GM18868 (cell line): ENCODE data around the gene MOB1A.
A peak's percentile ranks its signal among the peaks of the same experiment; 100 is the strongest.
"Not testable (repeated sequence)": the region's sequence is repeated elsewhere in the genome, so short reads cannot be mapped to it uniquely, and the experiment has no call there.

Source experiments
- ATAC-seq: cut with Tn5 transposase; IDR thresholded peaks from one replicate; pipeline ENCODE4 v1.9.1; 2021; ENCODE audit warnings: mild to moderate bottlenecking, moderate library complexity; ENCODE audit not compliant: unreplicated experiment

The MOB1A gene

GRCh38 chr2:74149570-74150319, 28.9 kb downstream of the MOB1A start:
- ATAC-seq = no peak

GRCh38 chr2:74149247-74149525, 29.5 kb downstream of the MOB1A start:
- no peak for ATAC-seq

GRCh38 chr2:74148457-74149246, 30.0 kb downstream of the MOB1A start:
- ATAC-seq = no peak

DNA sequence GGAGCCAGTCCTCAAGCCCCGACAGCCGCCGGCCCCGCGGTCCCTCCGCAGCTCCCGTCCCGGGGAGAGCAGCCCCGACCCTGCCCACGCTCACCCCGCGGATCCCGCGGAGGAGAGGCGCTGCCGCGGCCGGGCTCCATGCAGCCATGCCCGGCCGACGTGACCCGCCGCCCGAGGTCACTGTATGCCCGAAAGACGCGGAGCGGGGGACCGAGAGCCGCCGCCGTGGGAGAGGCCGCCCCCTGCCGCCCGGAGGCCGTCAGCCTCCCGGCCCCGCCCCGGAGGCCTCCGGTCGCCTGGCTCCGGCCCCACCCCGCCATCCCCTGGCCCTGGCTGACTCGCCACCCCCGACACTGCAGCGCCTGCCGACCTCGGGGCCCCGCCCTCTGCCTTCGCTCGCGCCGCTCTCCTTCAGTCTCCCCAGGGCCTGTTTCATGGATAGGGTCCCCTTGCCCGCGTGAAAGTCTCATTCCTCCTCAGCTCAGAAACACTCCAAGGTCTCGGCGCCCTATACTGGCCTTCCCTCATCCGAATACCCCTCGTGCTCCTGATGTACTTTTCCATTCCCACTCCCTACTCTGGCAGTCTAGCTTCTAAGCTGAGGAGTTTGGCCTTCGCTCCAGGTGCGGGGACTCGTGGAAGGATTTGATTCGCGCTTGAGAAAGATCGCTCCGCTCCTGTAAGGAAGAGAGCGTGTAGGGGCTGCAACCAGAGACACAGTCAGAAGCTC, 30.8 kb downstream of the MOB1A start, which contains the start of gene BOLA3:
TSS of gene BOLA3 (minus strand) at position 186 of the 730 bp plus-strand sequence. CDS start at position 148, 38 bp downstream.
- ATAC-seq = peak; percentile 93

GRCh38 chr2:74146929-74147726, 31.6 kb downstream of the MOB1A start:
- ATAC-seq = no peak

GRCh38 chr2:74142340-74142739, 36.3 kb downstream of the MOB1A start:
- ATAC-seq = no peak

DNA sequence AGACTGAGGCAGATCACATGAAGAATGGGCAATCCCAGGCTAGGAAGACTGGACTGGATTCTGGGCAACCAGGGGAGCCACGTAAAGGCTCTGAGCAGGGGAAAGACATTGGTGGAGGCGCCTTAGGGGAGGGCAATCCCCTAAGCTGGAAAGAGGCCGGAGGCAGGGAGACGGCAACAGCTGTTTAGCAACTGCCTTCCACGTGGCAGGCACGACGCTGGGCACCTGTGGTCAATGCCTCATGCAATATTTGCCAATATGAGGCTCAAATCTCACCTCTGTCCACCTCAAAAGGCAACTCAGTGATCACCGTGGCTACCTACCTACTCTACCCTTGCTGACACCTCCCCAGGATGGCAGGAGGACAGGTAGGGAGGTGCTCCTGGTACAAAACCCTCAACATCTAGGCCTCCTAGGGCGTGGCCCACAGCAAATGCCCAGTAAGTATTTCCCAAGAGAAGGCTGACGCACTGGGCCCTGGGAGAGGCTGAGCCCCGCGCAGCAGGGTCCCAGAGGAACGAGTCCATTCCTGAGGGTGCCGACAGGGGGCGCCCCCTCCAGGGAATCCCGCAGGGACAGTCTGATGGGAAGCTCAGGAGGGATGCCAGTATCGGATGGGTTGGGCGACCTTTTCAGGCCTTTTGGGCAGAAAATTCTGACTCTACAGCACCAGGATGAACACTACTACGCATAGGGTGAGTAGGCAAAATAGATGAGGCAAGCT, 39.9 kb downstream of the MOB1A start:
- ATAC-seq = no peak

DNA sequence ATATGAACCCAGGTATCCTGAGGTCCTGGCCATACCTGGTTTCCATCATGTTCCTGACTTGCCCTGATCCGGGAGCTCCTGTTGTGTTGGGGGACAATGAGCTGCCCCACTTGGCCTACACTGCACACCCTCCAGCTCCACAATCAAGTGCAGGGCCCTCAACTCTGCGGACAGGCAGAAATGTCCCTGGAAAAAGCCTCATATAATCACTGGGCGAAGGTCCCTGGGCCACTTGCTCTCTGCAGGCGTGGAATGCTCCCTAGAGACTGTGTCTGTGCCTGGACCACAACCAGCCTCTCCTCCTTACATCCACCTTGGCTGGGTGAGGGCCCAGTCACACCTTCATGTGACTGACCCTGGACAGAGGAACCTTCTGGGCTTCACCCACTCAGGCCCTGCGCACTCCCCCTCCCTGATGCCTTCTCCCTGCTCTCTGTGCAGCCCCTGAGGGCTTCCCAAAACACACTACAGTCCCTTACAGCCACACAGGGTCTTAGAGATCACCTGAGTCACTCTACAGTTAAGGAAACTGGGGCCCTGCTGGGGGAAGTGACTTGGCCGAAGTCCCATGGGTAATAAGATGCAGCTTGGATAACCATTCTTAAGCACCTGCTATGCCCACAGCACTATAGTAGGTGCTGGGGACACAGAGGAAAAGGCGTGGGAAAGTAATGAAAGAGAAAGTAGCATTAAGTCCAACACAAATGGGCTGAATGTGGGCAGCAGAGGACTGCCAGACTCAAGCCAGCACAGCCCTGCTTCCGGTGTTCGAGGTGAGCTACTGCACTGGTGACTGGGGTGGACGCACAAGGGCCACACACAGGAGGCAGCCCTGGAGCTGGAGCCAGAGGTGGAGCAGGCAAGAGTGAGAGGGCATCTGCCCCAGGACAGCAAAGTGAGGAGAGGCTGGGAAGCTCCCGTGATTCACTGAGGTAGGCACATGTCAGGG, 40.8 kb downstream of the MOB1A start:
- no peak for ATAC-seq

DNA sequence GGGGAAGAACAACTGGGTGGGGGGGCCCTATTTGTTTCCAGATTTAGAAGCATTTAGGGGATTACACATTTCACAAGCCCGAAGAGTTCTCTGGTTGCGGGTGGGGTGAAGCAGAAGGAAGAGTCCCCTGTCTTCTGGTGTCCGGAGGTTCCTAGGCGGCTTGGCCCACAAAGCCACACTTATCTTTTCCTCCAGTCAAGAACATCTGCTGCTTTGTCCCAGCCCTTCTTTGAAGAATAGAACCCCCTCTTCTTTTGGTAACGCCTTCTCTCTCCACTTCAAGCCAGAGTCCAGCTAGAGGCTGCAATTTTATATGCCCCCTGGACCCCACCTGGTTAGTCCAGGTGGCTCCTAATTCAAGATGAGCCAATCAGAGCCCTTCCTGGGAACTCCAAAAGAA, 46.8 kb downstream of the MOB1A start:
- ATAC-seq = no peak

DNA sequence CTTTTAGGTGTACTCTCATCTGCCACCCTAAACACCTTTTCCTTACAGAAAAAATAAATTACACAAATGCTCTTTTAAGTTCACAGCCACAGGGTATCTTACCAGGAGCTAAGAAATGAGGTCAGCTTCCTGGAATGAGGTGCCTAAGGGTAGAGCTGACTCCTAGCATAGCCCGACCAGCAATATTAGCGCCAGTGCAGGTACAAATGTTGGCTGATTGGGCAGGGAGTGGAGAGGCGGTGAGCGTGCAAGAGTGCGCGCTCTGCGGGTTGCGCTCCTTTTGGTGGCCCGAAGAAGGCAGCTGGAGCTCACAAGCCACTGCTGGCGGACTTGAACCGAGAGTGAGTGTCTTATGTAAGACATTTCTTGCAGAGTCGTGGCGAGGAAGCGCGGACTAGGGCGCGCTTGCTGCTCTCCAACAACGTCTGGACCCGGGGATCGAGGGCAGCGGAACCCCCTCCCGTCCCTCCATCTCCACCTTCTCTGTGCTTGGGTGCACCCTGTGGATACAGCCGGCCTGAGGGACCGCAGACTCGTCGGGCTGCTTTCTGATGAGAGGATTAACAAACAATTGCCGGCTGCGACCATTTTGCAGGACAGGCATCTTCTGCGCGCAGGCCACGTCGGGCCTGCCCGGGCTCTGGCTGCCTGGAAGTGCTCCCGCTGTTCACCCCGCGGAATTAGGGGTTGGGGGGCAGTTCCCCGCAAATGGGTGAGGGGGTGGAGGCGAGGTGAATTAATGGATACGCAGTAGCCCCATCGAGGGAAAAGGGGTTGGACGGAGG, 48.3 kb downstream of the MOB1A start:
- ATAC-seq = no peak

GRCh38 chr2:74128206-74128605, 50.5 kb downstream of the MOB1A start:
- no peak for ATAC-seq

DNA sequence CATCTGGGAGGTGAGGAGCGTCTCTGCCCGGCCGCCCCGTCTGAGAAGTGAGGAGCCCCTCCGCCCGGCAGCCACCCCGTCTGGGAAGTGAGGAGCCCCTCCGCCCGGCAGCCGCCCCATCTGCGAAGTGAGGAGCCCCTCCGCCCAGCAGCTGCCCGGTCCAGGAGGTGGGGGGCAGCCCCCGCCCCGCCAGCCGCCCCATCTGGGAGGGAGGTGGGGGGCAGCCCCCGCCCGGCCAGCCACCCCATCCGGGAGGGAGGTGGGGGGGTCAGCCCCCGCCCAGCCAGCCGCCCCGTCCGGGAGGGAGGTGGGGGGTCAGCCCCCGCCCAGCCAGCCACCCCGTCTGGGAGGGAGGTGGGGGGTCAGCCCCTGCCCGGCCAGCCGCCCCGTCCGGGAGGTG, 54.7 kb downstream of the MOB1A start:
- not testable (repeated sequence) for ATAC-seq

- ATAC-seq = not testable (repeated sequence)
These were observed 56.8 kb downstream of the MOB1A start for GRCh38 chr2:74121846-74122245.

GRCh38 chr2:74119912-74120825, 58.5 kb downstream of the MOB1A start:
- ATAC-seq = peak; percentile 95

DNA sequence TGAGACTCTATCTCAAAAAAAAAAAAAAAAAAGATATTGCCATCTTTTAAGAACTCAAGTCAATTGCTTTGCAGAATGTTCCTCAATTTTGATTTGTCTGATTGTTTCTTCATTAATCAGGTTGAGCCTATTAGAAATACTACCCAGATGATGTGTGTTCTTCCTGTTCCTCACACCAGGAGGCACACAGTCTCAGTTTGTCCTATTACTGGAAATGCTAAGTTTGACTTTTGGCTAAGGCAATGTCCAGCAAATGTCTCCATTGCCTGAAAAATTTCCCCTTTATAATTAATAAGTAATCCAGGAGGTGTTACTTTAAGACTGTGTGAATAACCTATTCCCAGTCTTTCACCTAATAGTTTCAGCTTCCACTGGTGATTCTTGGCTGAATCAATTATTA, 59.3 kb downstream of the MOB1A start:
- ATAC-seq = no peak

GRCh38 chr2:74111380-74111779, 67.3 kb downstream of the MOB1A start:
- no peak for ATAC-seq

GRCh38 chr2:74110537-74110936, 68.1 kb downstream of the MOB1A start:
- ATAC-seq = no peak
